Activated CD4-positive, alpha-beta T cell treated with anti-CD3 and anti-CD28 coated beads, Interleukin-2, amount 50 U/mL, for 24 hours (primary cell): ENCODE data around the gene GSTM2.

Source experiments
- DNase-seq, 2 donors: peaks; one replicate each; pipeline ENCODE4 v3.0.0-alpha.2; 2020; ENCODE audit warnings: low read depth in 1 of 2, low spot score in 1 of 2

Gene GSTM2

DNA sequence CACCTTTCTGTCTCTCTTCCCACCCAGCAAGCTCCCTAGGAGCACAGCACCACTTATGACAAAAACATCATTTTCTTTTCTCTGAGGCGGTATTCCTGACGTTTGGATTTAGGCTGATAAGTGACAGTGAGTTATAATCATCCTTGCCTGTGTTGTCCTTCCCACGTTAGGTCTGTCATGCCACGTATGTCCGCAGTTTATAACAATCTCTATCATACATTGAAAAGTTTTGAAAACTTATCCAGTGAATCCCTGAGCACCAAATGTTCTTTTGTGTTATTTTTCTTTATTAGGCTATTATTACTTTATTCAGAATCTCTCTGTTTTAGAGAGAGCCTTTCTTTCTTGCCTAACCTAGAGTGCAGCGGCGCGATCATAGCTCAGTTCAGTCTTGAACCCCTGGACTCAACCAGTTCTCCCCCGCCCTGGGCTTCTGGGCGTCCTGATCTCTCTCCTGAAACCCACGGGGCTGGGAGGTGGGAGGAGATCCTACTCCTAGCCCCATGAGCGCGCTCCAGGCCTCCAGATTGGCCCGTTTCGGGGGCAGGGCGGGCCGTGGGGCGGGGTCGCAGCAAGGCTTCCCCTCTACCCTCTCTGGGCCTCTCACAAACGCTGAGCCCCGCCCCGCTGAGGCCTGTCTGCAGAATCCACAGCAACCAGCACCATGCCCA lies at the start of gene GSTM2:
Gene GSTM2, plus strand, starts transcription at position 606 of the 671 bp plus-strand sequence. Its CDS starts 59 bp downstream, at position 665.
- DNase-seq = peak; percentile 53 to 77

DNA sequence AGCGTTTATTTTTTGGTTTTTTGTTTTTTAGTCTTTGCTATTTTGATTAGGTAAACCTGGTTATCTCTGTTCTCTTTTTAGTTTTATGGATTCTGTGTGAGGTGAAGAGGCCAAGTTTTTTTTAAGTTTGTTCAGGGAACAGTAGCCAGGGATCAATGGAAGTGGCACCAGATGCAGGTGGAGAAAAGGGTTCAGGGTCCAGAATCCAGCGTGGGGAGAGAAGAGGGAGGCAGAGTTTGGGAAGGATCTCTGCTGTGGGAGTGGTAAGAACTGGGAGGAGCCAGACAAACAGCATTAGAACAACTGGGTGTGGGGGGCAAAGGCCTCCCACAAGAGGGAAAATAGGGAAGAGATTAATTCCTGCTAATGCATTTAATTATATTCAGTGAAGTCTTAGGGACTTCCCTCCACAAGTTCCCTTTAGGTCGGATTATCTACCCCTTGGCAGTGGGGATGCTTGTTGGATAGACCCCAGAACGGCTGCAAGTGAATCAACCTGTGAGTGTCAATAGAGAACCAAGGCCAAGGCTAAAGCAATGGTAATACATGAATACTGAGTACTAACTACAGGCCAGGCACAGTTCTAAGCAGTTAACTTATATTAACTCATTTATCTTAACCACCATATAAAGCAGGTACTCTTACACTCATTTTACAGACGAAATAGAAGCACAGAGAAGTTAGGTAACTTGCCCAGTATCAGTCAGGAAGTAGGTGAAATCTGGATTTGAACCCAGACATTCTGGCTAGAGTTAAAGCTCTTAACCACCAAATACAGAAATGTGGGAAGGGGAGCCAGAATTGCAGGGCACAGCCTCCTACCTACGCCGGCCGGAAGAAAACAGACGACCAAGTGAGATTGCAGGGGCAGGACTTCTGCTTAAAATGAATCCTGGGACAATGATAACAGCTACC lies 48.9 kb upstream of the GSTM2 start:
- DNase-seq = no peak

DNA sequence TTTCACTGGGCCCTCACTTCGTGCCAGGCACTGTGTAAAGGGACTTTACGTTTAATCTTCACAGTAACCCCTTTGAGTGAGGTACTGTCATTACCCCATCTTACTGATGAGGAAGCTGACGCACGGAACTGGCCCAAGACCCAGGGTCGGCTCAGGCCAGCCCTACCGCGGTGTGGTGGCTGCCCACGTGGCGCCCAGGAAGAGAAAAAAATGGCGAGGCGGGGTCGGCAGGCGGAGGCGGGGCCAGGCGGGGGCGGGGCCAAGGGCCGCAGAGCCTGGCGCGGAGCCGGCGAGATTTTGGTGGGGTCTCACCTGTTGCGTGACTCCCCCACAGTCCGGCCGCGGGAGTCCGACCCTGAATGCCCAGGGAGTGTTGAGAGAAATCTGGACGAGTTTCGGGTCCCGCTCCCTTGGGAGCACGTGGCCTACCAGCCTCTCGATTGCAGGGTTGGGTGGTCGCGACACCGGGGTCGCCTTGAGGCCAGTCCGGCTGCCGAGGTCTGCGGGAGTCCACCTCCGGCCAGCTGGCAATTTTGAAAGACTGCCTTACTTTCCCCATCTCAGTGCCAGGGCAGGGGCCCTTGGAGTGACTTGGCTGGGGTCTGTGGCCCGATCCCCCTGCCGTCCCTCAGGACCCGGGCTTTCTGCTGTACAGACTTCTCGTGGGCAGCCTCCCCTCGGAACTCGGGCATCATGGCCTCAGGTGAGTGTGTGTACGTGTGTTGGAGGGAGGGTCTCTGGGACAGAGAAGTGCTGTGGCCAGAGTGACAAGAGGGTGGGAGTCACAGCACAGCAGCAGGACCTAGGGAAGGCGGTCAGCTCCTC lies 48.1 kb upstream of the GSTM2 start, which contains the start of the genes AMPD2 and GNAT2:
Gene AMPD2, plus strand, starts transcription at position 262 of the 825 bp plus-strand sequence. CDS start 1,339 bp downstream, outside the sequence.
Gene GNAT2, minus strand, starts transcription at position 41 of the 825 bp plus-strand sequence. CDS start 6,746 bp downstream, outside the sequence.
- peak; percentile 56 to 60 for DNase-seq

DNA sequence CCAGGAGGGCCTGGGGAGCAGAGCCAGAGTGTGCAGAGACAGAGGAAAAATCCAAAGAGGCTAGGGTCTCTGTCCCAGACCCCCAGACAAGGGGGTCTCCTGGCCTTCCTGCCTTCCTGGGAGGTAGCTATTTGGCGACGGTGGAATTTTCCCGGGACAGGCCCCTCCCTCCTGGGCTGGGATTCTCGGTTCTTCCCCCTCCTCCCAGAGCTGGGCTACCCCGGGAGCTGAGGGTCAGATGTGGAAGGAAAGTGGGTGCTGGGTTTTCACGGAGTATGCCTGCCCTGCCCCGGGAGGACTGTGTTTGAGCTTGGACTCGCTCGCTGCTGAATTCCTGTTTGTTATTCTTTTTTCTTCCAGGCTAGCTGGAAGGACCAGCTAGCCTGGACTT lies 47.5 kb upstream of the GSTM2 start:
- no peak for DNase-seq

DNA sequence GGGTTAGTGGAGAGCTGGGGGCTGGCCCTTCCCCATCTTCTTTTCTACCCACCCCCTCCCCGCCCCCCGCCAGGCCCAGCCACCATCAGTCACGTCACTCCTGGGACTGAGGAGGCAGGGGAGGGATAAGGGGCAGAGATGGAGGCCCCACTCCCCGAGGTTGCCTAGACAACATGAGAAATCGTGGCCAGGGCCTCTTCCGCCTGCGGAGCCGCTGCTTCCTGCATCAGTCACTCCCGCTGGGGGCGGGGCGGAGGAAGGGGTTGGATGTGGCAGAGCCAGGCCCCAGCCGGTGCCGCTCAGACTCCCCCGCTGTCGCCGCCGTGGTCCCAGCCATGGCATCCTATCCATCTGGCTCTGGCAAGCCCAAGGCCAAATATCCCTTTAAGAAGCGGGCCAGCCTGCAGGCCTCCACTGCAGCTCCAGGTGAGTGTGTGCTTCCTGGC lies 47.0 kb upstream of the GSTM2 start:
- peak; percentile 88 to 93 for DNase-seq

DNA sequence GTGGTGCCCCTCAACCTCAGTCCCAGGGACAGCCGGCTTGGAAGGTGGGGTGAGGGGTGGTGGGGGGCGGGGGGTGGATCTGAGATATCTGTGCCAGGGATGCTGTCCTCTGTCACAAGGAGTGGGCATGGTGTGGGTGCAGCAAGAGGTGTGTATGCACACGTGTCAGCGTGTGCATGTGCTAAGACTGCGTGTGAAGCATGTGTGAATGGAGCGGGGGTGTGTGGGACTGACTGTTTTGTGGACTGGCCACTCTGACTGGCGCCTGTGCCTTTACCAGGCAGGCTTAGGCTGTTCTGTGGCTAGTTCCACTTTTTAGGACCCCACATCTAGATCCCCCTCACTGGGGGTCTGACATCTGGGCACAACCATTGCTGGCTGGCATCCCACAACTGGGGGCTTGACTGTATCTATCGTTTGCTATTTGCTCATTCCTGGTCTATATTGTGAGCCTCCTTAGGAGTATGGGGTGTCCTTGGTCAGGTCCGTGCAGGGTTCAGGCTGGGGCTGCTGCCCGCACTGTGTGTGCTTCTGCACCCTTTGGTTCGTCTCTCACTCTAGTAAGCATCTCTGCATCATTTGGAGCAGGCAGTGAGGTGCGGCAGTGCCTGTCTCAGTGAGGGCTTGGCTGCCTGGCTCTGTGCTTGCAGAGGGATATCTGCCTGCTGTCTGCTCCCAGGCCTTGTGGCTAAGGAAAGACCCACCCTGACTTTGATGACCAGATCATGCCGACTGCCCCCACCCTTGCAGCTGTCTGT lies 46.3 kb upstream of the GSTM2 start:
- no peak for DNase-seq

DNA sequence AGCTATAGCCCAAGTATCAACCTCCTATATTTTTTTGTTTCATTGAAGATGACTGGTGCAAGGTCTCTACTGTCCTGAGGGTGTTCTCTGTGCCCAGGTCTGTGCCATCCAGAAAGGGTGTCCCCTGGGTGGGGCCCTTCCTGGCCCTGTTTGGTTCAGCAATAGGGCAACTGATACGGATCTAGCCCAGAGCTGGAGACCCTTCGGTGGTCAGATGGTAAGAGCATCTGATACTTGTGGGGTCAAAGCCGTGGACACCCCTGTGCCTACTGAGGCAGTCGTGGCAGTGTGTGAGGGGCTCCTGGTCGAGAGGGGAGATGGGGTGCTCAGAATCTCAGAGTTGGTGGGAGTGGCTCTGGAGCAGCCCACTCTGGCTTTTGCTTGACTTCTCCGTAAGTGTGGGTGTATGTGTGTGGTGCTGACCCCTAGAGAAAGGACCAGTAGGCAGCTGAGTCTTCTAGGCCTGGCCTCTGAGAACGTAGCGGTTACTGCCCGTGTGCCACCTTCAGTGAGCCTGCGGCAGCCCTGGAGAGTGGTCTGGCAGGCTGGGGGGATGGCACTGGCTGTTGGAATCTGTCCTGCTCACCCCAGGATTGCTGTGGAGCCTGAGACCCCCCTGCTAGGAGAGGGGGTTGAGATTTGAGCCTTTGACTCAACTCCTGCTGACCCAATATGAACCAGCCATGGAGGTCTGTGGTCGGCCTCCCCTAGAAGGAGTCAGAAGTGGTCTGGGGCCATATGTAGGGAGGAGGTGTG lies 45.5 kb upstream of the GSTM2 start:
- no peak for DNase-seq

DNA sequence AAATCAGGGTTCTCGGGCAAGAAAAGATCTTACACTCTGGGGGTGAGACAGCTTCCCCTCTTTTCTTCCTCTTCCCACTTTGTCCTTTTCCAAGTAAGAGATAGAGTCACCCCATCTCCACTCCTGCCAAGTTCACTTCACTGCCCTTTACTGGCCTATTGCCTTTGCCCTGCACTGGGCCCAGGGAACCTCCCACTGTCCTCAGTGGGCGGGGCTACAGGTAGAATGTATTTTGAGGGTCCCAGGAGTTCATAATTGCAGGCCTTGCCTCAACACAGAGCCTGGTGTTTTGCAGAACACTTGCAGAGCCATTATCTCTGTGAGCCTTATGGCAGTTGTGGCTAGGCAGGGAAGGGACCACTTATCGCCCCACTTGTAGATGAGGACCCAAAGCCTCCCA lies 45.0 kb upstream of the GSTM2 start:
- DNase-seq = no peak

DNA sequence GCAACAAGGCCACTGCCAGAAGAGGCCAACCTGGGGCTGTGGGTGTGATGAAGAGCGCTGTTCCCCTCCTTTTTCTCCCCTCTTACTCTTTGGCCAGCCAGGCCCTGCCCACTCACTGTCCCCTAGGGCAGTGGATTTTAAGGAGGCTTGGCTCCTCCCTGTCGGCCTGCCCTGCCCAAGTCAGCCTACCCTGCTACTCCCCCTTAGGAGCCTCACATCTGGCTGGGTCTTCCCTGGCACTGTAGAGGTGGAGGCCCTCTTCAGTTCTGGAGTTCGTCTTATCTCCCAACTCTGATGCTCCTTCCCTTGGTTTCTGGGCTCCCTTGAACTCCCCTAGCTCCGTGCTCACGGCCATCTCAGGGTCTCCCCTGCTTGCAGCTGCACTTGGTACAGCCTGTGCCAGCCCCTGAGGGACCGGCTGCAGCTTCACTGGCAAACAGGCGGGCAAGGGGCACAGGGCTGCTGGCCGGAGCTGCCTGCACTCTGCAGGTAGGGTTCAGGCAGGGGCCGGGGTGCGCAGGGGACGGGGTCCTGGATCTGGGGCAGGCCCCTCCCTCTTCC lies 44.2 kb upstream of the GSTM2 start:
- no peak for DNase-seq

DNA sequence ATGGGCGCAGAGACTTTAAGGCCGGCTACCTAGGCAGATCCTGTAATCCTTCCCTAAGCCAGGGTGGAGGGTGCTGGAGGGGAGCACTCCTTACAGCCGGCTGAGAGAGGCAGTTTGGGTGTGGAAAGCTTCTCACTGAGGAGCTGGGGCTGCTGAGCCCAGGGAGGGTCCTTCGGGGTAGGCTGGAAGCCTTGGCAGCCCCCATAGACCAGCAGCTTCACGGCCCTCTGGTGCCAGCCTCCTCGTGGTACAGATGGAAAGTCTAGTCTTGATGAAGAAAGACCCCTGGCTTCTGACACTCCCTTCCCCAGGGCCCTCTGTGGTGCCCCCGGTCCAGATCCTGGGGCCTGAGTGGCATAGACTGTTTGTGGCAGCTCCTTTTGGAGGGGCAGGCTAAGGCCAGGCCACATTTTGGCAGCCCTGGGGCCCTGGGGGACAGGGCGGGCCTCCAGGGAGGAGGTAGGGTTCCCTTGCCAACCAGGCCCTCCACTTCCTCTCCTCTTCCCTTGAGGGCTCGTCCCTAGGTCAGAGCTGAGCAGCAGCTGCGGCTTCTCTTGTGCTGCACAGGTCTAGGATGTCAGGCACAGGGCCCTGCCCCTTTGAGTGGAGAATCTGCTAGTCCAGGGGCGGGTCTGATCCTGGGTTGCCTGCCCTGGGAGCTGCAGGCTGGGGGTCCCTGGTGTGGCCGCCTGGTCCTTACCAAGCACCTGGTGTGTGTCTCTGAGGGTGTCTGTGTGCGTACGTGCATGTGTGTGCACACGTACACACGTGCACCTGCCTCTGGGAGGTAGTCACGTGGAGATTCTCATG lies 43.5 kb upstream of the GSTM2 start:
- DNase-seq = no peak

DNA sequence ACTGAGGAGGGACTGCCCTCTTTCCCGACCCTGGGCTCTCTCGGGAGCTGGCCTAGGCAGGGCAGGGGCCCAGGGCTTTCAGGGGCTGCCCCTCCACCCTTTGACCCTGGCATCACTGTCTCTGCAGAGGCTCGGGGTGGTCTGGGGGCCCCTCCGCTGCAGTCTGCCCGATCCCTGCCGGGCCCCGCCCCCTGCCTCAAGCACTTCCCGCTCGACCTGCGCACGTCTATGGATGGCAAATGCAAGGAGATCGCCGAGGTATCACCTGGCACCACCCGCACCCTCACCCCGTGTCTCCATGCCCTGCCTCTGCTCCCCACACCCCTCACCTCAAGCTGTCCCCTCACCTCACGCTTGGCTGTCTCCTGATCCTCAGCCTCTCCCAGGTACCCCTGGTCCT lies 42.7 kb upstream of the GSTM2 start:
- no peak for DNase-seq

DNA sequence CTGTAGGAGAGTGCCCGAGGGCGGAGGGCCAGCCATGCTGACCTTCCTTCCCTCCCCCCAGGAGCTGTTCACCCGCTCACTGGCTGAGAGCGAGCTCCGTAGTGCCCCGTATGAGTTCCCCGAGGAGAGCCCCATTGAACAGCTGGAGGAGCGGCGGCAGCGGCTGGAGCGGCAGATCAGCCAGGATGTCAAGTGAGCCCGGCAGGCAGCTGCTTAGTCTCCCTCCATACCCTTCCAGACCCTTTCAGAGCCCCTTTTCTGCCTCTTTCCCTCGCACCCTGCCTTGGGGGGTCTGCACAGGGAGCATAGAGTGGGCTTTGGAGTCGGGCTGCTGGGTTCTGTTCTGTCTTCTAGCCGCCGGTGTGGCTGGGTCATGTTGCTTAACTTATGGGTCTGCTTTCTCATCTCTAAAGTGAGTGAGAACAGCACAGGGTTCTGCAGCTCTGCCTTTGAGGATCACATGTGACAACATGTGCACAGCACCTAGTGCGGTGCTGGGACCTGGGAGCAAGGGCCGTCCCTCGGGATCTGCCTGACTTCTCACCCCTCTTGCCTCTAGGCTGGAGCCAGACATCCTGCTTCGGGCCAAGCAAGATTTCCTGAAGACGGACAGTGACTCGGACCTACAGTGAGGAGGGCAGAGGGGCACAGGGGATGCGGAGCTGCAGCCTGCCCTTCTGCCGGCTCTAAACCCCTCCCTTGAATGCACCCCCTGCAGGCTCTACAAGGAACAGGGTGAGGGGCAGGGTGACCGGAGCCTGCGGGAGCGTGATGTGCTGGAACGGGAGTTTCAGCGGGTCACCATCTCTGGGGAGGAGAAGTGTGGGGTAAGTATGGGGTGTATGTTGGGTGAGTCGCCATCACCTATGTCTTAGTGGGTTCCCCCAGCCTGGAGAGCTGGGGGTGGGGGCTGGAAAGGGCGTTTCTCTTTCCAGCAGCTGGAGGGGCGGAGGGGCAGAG lies 42.0 kb upstream of the GSTM2 start:
- DNase-seq = no peak

DNA sequence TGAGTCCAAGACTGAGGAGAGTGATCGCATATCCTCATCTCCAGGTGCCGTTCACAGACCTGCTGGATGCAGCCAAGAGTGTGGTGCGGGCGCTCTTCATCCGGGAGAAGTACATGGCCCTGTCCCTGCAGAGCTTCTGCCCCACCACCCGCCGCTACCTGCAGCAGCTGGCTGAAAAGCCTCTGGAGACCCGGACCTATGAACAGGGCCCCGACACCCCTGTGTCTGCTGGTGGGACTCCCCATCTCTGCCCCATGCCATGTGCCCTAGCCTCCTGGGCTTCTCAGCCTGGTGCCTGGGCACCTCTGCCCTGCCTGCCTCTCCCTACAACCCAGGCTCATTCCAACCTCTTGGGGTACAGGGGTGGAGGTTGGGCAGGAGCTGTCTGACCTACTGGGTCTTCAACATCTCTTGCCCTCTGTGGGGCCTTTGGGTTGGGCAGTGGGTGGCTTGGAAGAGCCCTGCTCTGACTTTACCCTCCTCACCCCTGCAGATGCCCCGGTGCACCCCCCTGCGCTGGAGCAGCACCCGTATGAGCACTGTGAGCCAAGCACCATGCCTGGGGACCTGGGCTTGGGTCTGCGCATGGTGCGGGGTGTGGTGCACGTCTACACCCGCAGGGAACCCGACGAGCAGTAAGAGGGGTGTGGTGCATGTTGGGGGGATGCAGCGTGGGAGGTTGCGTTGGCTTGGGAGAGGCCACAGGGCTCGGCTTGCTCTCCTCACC lies 41.0 kb upstream of the GSTM2 start:
- DNase-seq = no peak

DNA sequence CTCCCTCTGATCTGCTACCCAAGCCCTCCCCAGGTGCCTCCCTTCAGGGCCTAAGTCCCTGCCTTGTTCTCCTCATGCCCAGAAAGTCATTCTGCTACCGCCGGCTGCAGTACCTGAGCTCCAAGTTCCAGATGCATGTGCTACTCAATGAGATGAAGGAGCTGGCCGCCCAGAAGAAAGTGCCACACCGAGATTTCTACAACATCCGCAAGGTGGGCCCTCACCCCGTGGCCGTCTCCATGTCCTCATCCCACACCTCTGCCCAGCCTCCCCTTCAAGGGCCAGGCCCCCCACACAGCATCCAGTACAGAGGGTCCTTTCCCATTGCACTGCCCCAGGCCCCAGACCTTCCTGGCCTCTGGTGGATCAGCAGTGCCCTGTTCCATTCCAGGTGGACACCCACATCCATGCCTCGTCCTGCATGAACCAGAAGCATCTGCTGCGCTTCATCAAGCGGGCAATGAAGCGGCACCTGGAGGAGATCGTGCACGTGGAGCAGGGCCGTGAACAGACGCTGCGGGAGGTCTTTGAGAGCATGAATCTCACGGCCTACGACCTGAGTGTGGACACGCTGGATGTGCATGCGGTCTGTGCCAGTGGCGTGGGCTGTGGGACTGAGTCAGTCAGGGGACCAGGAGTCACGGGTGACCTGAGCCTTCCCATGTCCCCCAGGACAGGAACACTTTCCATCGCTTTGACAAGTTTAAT lies 40.0 kb upstream of the GSTM2 start:
- no peak for DNase-seq

DNA sequence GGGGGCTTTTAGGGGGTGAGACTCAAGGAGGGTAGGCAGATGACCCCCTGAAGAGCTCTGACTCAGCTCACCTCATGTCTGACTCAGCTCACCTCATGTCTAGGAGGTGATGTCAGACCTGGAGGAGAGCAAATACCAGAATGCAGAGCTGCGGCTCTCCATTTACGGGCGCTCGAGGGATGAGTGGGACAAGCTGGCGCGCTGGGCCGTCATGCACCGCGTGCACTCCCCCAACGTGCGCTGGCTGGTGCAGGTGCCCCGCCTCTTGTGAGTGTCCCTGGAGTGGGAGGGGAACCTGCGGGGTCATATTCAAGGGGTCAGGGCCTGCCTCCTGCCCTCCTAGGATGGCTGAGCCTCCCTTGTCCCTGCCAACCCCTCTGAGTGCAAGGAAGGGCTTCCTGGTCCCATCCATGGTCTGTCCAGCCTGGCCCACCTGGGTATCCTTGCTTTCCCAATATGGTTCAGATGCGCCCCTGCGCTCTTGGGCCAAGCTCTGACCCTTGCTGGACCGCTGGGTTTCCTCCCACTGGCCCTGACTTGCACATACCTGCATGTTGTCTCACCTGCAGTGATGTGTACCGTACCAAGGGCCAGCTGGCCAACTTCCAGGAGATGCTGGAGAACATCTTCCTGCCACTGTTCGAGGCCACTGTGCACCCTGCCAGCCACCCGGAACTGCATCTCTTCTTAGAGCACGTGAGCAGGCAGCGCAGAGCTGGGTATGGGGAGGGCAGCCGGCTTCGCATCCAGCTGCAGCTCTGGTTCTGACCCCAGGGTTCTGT lies 39.1 kb upstream of the GSTM2 start:
- DNase-seq = no peak
